ENCODE data around the gene FCHSD2. TPM values are rescaled to one million over a fixed set of nuclear protein-coding genes. Genes with fewer than 3 reads are reported as not detected.

Gene FCHSD2
- total RNA-seq, 1 experiment from 2014 or later: 7.1 TPM

DNA sequence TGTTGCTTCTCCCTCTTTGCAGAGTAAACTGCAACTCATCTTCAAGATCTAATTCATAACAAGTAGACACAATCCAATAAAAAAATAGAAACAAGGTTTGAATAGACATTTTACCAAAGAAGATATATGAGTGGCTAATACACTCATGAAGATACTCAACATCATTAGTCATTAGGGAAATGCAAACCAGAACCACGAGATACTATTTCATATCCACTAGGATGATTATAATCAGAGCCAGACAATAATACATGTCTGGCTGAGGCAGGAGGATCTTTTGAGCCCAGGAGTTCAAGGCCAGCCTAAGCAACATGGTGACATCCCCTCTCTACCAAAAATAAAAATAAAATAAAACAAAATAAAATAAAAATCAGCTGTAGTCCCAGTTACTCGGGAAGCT is 242.9 kb downstream of the FCHSD2 start:
- peaks cover 15% of the 10 kb centered on the region for H3K4me1 ChIP-seq (ENCODE audit: insufficient read depth, low read length)
- no peak overlapping the region for H3K9ac ChIP-seq (ENCODE audit: low read length)
- H3K79me2 ChIP-seq (ENCODE audit: low read length): no peaks in the 10 kb centered on the region
- no peaks in the 10 kb centered on the region for H3K9me2 ChIP-seq (replicated peaks; ENCODE audit: low read length)
- H3F3A ChIP-seq (ENCODE audit: low read length, unreplicated experiment): peaks cover 8% of the 10 kb centered on the region
- POLR2A ChIA-PET (ENCODE audit: unreplicated experiment): no interaction called here
- H3K9me3 ChIP-seq (ENCODE audit: low read length): no peaks in the 10 kb centered on the region
- no peaks in the 10 kb centered on the region for H3K27me3 ChIP-seq (ENCODE audit: low read length)
- TF ChIP-seq EZH2phosphoT487 (IDR thresholded peaks at IDR 0.05; ENCODE audit: borderline replicate concordance, low read length): no peak
- TF ChIP-seq, protein P1, sequence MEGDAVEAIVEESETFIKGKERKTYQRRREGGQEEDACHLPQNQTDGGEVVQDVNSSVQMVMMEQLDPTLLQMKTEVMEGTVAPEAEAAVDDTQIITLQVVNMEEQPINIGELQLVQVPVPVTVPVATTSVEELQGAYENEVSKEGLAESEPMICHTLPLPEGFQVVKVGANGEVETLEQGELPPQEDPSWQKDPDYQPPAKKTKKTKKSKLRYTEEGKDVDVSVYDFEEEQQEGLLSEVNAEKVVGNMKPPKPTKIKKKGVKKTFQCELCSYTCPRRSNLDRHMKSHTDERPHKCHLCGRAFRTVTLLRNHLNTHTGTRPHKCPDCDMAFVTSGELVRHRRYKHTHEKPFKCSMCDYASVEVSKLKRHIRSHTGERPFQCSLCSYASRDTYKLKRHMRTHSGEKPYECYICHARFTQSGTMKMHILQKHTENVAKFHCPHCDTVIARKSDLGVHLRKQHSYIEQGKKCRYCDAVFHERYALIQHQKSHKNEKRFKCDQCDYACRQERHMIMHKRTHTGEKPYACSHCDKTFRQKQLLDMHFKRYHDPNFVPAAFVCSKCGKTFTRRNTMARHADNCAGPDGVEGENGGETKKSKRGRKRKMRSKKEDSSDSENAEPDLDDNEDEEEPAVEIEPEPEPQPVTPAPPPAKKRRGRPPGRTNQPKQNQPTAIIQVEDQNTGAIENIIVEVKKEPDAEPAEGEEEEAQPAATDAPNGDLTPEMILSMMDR (conservative IDR thresholded peaks at IDR 0.05; ENCODE audit: low read depth, low read length): no peak
- no peak for TF ChIP-seq EZH2 (IDR thresholded peaks at IDR 0.05; ENCODE audit: low read length, unreplicated experiment)
- H3K27ac ChIP-seq (ENCODE audit: low read length): no peak overlapping the region
- intact Hi-C loops (cut with micrococcal nuclease): no loop called here
- CTCF ChIA-PET: no interaction called here
- no peaks in the 10 kb centered on the region for H4K20me1 ChIP-seq (ENCODE audit: low read length)
- no TSS peak for BruUV-seq (replicated peaks)
- no peak for ATAC-seq
- H3K4me3 ChIP-seq (ENCODE audit: low read length): no peak overlapping the region
- no peaks in the 10 kb centered on the region for H3K36me3 ChIP-seq (ENCODE audit: low read depth, low read length)
- peak; percentile 29 for DNase-seq
- no peak overlapping the region for H2AFZ ChIP-seq (ENCODE audit: low read length)
- no peak overlapping the region for H3K4me2 ChIP-seq (ENCODE audit: low read length)

DNA sequence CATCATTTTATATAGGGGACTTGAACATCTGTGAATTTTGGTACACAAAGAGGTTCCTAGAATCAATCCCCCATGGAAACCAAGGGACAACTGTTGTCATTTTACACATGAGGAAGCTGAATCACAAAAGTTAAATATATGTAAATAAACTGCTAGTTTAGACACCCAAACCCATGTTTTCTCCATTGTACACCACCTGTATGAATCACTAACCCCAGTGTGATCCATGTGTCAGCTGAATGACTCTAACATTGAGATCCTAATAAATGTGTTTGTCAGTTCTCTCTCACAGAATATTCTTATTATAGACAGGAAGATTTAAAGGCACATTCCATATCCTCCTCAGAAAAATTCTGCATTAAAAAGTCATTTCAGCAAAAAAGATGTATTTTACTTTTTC is 244.6 kb downstream of the FCHSD2 start:
- peak; percentile 86 for DNase-seq
- no TSS peak for BruUV-seq (replicated peaks)
- CTCF ChIA-PET: interaction anchor here (0.7 kb wide), 1 partner anchor 245 kb away, joined by 3 read pairs; no protein-coding TSS in a partner anchor

DNA sequence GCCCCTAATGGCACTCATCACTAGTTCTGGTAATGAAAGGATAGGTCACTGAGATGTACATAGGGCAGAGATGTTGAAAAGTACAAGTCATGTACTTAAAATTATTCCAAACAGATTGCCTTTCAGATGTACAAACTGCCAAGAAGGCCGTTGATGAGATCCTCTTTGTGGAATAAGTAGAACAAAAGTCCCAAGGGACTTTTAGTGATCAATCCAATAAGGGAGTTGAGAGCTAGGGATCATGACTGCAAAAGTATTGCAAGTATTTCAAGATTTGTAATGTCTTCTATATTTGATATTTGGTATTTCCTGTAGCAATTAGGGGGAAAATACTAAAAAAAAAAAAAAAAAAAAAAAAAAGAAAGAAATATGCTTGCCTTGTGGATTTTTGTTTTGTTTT is 245.7 kb downstream of the FCHSD2 start:
- Histone ChIP-seq H3K4me3 (ENCODE audit: low read length) (no peak overlapping the region), H3K36me3 (ENCODE audit: low read depth, low read length) (no peaks in the 10 kb centered on the region), H4K20me1 (ENCODE audit: low read length) (no peaks in the 10 kb centered on the region), H3K79me2 (ENCODE audit: low read length) (no peaks in the 10 kb centered on the region), H3K27me3 (ENCODE audit: low read length) (no peaks in the 10 kb centered on the region), H3K4me2 (ENCODE audit: low read length) (no peak overlapping the region), H3K9me3 (ENCODE audit: low read length) (no peaks in the 10 kb centered on the region), H2AFZ (ENCODE audit: low read length) (no peak overlapping the region), H3K27ac (ENCODE audit: low read length) (no peak overlapping the region), H3K4me1 (ENCODE audit: insufficient read depth, low read length) (peaks cover 15% of the 10 kb centered on the region), H3F3A (ENCODE audit: low read length, unreplicated experiment) (peaks cover 8% of the 10 kb centered on the region), H3K9me2 (replicated peaks; ENCODE audit: low read length) (no peaks in the 10 kb centered on the region), H3K9ac (ENCODE audit: low read length) (no peak overlapping the region)
- TF ChIP-seq EZH2phosphoT487 (IDR thresholded peaks at IDR 0.05; ENCODE audit: borderline replicate concordance, low read length) (no peak), EZH2 (IDR thresholded peaks at IDR 0.05; ENCODE audit: low read length, unreplicated experiment) (no peak)
- TF ChIP-seq, protein P1 (conservative IDR thresholded peaks at IDR 0.05; ENCODE audit: low read depth, low read length): no peak
- ATAC-seq (no peak), DNase-seq (no peak)
- ChIA-PET POLR2A (ENCODE audit: unreplicated experiment) (no interaction called here), CTCF (no interaction called here)
- BruUV-seq (replicated peaks): no TSS peak
- intact Hi-C loops (cut with micrococcal nuclease): no loop called here

More for the DNA sequence above, 244.6 kb downstream of the FCHSD2 start:
- Histone ChIP-seq H4K20me1 (ENCODE audit: low read length) (no peaks in the 10 kb centered on the region), H3K27ac (ENCODE audit: low read length) (peak overlapping the region; percentile 54), H3K79me2 (ENCODE audit: low read length) (no peaks in the 10 kb centered on the region), H3F3A (ENCODE audit: low read length, unreplicated experiment) (peaks cover 8% of the 10 kb centered on the region), H3K36me3 (ENCODE audit: low read depth, low read length) (no peaks in the 10 kb centered on the region), H3K9ac (ENCODE audit: low read length) (0 out of 2 replicates have a peak overlapping the region, but pooled peaks have one; percentile 6), H2AFZ (ENCODE audit: low read length) (no peak overlapping the region), H3K9me2 (replicated peaks; ENCODE audit: low read length) (no peaks in the 10 kb centered on the region), H3K27me3 (ENCODE audit: low read length) (no peaks in the 10 kb centered on the region), H3K4me1 (ENCODE audit: insufficient read depth, low read length) (peaks cover 15% of the 10 kb centered on the region), H3K4me2 (ENCODE audit: low read length) (no peak overlapping the region; the same call in 1 of the 2 replicates), H3K4me3 (ENCODE audit: low read length) (no peak overlapping the region), H3K9me3 (ENCODE audit: low read length) (no peaks in the 10 kb centered on the region)
- TF ChIP-seq, protein P1 (conservative IDR thresholded peaks at IDR 0.05; ENCODE audit: low read depth, low read length): no peak
- no peak for TF ChIP-seq EZH2 (IDR thresholded peaks at IDR 0.05; ENCODE audit: low read length, unreplicated experiment)
- no peak for TF ChIP-seq EZH2phosphoT487 (IDR thresholded peaks at IDR 0.05; ENCODE audit: borderline replicate concordance, low read length)
- intact Hi-C loops (cut with micrococcal nuclease): no loop called here
- peak; percentile 99 for ATAC-seq
- POLR2A ChIA-PET (ENCODE audit: unreplicated experiment): interaction anchor here (0.5 to 0.6 kb wide), 2 partner anchors 274 to 347 kb away, joined by 3 to 4 read pairs; no protein-coding TSS in a partner anchor
